GM19328 (cell line): Measurements from ENCODE around the gene MCTP2.

Source experiments
- ATAC-seq: cut with Tn5 transposase; IDR thresholded peaks from one replicate; pipeline ENCODE4 v1.9.1; 2021; ENCODE audit warnings: mild to moderate bottlenecking, moderate library complexity; ENCODE audit not compliant: unreplicated experiment

The MCTP2 gene

GRCh38 chr15:94386351-94386750 is 155.0 kb downstream of the MCTP2 start:
- ATAC-seq = no peak

- ATAC-seq = no peak
Observed at GRCh38 chr15:94387442-94387841, 156.1 kb downstream of the MCTP2 start.

- ATAC-seq = no peak
Observed at GRCh38 chr15:94387849-94388441, 156.6 kb downstream of the MCTP2 start.

DNA sequence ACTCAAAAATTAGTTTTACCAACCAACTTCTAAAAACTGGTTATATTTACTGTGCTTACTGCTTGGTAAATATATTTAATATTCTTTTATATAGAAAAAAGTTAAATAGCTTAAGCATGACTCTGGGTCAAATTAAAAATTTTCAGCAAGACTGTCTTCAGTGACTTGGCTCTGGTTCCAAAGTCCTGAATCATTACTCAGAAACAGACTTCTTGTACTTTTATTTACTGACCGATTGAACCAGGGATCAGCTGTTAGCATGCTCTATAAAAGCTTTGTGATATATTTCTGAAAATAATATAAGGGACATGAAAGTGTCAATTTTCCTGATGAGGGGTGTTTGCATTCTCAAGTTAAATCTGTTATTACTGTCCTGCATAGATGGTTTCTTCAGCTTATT is 164.3 kb downstream of the MCTP2 start:
- no peak for ATAC-seq

DNA sequence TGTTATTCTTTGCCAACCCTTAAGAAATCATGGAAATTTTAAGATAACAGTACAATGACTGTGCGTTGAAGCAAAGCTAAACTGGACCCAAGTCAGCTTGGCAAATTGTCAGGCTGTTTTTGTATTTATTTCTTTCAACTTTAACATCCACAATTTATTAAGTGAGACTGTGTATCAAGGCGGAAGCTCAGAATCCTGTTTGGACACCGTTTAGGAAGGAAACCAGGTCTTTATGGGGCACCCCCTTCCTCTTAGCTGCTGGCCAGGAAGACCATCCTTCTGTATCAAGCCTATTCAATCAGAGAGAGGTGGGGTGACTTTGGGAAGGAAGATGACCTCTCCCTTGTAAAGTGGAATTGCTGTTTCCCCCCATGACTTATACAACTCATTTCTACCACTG is 166.0 kb downstream of the MCTP2 start:
- no peak for ATAC-seq

DNA sequence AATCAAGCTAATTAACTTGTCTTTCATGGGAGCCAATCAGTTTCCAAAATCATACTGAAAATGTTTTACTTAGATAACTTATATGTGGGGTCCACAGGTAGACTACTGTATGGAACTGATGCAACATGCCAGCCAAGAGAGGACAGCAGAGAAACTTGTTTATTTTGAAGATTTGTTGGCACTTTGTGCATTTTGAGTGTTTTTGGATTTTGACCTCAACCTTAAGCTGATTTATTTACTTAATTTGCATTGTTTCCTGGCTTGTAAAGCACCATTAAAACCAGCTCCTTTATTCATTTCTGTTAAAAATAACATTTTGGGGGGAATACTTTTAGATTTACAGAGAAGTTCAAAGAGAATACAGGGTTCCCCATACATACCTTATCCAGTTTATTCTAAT is 166.6 kb downstream of the MCTP2 start:
- ATAC-seq = no peak

DNA sequence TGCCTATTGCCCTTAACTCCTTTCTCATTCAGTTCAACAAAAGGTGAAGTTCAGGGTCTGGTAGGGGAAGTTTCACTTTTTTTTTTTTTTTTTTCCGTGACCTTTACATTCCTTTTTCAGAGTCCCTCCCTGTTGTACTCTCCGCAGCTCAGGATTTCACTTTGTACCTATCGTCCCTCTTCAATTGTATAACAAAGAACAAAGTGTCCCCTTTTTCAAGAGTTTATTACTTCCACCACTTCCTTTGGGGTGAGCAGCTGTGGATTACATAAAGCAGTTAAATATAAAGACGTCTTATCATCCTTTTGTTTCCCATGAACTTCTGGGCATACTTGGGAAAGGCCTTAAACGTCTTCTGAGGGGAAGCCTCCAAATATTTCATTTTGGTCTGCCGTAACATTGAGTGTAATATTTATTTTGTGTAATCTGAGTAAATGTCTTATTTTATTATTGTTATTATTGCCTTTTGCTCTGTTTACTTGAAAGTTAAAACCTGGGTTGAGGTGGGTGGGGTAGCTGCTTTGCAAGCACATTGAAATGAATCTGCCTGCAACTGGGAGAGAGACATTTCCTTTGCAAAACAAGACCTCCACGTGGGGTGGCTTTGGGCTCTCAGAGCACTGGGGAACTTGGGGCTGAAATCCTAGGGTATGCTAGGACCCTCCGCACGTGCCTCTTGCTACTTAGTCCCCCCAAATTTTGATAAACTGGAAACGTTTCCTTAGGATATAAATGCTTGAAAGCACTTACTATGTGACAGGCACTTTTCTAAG is 169.4 kb downstream of the MCTP2 start:
- no peak for ATAC-seq

DNA sequence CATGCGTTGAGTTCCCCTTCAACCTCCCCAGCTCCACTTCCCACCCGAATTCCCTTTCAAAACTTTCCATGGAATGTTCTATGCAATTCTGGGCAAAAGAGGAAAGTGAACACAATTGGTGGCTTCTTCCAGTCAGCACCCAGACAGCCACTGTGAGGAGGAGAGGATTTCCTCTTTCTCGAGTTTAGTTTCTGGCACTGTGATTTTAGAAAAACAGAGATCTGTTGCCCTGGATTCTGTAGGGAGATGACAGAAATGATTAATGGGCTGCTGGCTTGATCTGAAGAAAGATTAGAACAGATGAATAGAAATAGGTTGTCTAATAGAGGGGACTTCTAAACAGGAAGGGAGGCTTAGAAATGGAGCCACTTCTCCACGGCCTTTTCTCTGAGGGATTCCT is 172.0 kb downstream of the MCTP2 start:
- ATAC-seq = no peak

DNA sequence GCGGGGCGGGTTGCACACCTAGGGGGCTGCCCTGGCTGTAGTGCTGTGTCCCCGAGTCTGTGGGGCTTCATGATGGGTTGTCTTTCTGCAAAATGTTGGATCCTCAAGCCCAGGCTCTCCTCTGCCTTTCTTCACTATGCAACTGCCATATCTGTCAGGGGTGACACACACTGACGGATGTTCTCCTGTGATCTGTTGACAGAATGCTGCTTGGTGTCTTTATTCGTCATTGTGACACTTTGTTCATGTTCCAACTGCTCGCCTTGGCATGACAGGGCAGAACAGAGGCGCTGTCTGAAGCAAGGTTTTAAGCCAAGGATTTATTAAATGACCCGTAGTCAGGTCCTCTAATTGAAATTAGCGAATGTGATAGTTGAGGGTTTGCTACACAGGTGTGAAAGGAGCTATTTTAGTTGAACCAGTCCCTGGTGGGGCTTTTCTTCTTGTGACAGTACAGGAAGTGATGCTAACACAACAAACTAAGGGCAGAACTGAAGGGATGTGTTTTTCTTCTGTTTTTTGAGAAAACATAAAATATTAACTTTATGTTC is 173.4 kb downstream of the MCTP2 start:
- ATAC-seq = no peak

DNA sequence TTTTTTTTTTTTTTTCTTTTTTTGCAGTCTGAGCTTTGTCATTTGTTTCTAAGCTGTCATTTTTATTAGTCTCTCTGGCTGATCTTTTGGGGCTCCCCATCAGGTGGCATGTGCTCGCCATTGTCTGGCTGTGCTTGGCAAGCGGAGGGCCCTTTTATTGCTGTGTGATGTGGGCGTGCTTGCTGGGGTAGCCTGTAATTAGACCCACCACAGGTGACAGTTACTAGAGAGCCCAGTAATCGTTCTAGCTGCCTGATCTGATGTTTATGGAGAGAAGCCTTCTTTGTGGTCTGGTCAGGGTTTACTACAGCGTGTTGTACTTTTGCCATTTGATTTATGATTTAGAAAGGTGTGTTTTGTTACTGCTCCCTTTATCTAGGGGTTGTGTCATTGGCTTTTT is 179.9 kb downstream of the MCTP2 start:
- no peak for ATAC-seq

GRCh38 chr15:94411846-94412245 is 180.5 kb downstream of the MCTP2 start:
- ATAC-seq = no peak

DNA sequence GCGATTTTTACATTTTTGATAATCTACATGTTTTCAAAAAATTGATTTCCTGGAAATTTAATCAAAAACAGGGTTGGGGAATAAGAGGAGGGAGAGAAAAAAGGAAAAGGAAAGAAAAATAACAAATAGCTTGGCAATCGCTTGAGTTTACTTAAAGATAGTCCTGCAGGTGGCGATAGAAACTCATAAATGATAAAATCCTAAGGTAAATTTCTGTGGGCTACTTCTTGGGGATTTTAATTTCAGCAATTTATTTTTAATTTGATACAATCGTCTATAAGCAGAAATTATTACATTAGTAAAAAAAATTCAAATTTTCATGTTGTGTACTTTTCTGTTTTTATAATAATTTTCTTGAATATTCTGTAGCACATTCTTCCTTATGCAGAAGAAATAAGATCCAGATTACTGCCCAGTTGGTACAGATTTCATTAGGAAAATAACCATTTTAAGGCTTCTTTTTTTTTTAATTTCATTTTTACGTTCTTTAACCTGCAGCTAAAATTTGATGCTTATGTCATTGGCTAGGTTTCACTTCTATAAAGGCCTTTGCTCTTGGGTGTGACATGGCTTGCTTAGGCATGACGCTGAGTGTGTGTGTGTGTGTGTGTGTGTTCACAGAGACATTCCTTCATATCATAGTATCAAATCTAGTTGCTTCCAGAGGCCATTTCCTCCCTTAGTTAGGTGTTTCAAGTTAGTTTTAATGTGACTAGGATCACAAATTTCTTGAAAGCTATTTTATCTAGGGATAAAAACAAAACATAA is 181.8 kb downstream of the MCTP2 start:
- no peak for ATAC-seq

DNA sequence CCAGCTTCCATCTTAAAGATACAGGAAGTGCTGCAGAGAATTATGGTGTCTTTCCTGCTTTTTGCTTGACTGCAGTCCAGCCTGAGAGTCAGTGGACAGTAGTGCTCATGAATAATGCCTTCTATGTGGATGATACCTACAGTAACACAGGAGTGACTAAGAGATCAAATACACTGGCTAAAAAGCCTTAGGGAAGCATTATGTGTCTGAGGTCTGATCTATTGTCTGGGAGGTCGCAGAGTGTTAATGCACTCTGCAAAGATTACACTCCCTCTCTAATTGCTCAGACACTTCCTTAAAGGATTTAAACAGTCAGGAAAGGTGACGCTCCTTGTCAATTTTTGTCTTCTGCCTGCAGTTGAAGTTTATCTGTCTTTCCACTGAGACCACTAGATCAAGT is 183.6 kb downstream of the MCTP2 start:
- ATAC-seq = no peak

GRCh38 chr15:94416267-94416666 is 184.9 kb downstream of the MCTP2 start:
- no peak for ATAC-seq

DNA sequence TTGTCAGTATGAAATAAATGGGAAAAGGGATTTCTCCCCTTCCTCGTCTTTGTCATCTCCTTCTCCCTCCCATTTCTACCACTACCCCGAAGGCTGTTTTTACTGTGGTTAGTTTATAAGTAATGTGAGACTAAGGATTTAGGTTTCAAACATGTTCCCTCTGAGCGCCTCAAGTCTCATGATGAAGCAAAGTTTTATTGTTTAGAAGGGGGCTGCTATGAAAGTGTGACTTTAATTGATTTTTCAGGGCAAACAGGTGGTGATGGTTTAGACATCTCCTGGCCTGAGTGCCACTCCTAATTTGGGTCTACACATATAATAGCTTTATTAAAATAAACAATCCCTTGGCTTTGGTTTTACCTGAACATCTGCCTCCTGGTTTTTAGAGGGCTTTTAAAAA is 185.5 kb downstream of the MCTP2 start:
- no peak for ATAC-seq

GRCh38 chr15:94417501-94418293 is 186.3 kb downstream of the MCTP2 start:
- no peak for ATAC-seq

DNA sequence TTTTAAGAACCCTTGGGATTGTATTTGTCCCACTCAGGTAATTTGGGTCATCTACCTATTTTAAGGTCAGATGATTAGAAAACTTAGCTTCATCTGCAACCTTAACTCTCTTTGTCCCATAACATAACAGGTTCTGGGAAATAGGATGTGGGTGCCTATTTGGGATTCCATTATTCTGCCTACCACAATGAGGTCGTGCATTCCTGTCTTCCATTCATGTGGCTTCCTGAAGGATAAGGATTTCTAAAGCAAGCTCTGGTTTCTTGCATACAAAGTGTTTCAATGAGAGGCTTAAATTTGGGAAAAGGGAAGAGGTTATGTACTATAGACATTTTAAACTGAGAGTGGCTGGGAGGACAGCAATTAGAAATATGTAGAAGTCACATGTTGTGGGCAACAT is 190.3 kb downstream of the MCTP2 start:
- no peak for ATAC-seq

GRCh38 chr15:94432279-94432678 is 200.9 kb downstream of the MCTP2 start:
- ATAC-seq = no peak

DNA sequence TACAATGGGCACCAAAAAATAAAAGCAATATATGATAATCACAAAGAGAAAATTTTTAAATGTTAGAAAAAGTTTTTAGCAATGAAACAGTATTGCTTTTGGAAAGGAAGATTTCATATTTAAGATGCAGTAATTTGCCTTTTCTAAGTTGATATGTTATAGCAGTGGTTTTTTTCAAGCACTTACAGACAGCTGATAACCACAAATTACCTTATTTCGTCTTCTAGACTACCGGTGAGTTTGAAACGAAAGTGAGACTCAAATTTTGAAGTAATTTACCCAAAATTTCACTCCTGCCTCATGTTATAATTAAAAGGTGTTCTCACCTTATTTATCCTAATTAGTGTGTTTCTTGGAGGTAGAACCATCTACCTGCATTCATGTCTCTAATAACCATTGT is 207.8 kb downstream of the MCTP2 start:
- no peak for ATAC-seq

DNA sequence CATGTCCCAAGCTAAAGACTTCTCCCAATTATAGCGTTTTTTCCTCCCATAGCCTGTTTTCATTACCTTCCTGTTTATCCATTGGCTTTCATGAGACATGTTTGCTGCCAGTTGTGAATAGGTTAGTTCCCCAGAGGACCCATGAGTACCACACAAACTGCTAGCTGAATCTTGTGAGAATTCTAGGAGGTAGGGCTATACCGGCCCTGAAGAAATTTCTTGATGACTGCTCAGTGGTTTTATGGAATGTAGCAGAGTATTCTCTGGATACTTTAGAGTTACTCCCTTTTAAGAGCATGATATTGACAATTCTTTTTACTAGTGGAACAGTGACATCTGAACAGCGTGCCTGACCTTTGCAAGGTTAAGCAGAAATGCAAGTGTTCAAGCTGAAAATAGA is 210.4 kb downstream of the MCTP2 start:
- ATAC-seq = no peak

GRCh38 chr15:94442480-94442879 is 211.1 kb downstream of the MCTP2 start:
- ATAC-seq = no peak
